ENCODE measurements around the gene GPRC5C. TPM values are rescaled to one million over a fixed set of nuclear protein-coding genes. Genes with fewer than 3 reads are reported as not detected.

Gene GPRC5C
- total and polyA plus RNA-seq, 9 of the 15 experiments (the other 6 are each of a cell fraction or from before 2014, with no cell fraction given) = 0.28 to 9.0 (median 4.1) TPM

- TF ChIP-seq DMBX1 (CRISPR knock-in tag; IDR thresholded peaks at IDR 0.05; ENCODE audit: borderline replicate concordance) = no peak
Observed at GRCh38 chr17:74452033-74452840, 20.3 kb downstream of the GPRC5C start (continued).

DNA sequence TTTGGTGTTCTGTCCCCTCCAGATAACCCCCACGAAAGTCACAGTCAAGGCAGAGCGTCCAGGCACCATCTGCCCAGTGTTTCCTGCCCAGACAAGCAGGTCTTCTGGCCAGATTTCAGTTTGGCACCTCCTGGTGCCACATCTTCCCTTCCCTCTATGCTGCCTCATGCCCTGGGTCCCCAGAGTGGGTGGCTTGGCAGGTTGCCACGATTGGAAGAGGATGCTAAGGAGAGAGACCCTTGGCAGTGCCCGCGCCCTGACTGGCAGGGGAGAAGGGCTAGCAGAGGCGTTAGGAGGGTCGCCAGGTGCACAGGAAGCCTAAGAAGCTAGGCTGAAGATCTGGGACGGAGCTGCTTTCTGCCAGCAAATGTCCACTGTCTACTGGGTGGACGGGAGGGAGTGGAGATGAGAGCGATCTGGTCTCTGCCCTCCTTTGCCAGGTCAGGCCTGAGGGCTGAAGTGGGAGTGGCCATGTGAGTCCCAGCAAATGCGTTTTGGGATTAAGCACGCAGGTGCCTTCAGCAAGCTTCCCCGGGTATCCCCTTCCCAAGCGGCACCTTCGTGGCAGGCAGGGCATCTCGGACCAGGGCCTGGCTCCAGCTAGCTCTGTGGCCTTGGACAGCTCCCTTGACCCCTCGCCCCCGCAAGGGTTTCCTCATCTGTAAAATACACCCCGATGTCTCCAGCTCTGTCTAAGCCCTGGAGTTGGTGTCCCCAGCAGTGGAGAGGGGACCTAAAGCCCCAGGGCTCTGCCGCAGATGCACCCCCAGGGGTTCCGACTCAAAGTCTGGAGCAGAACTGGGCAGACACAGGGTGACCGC lies 21.2 kb downstream of the GPRC5C start:
- no peak for DNase-seq (ENCODE audit: extremely low read depth in 1 of 4, low spot score in 3 of 4)
- no peak for ATAC-seq
- Histone ChIP-seq H3K9ac (ENCODE audit: insufficient read depth in 1 of 2, low read depth in 2 of 2, low read length in 2 of 2) (peak overlapping the region in 1 of 2 experiments; percentile 86; a peak in 2 of 4 replicates), H3K27ac (ENCODE audit: extremely low read depth, low read depth, low read length) (no peak overlapping the region), H3K4me1 (replicated peaks in 1 of 2; ENCODE audit: control insufficient read depth in 2 of 2, insufficient read depth in 2 of 2, low read length in 2 of 2) (peaks cover 15 to 22% of the 10 kb centered on the region in 2 experiments; a peak in 4 of 5 replicates), H2AFZ (ENCODE audit: low read depth, low read length) (peak overlapping the region; percentile 79; the same call in 1 of the 2 replicates), H3K9me3 (replicated peaks; ENCODE audit: control insufficient read depth, insufficient read depth, low read depth, low read length) (no peaks in the 10 kb centered on the region), H3K27me3 (ENCODE audit: control insufficient read depth in 2 of 2, insufficient read depth in 2 of 2, low read length in 2 of 2) (peaks cover 0 to 32% of the 10 kb centered on the region in 2 experiments; a peak in 2 of 5 replicates), H3K4me2 (ENCODE audit: insufficient read depth, low read length) (peak overlapping the region; percentile 58; the same call in 1 of the 2 replicates), H3K9me1 (ENCODE audit: control insufficient read depth, insufficient read depth, low read length) (no peaks in the 10 kb centered on the region), H3K4me3 (0 out of 2 replicates have a peak overlapping the region, but pooled peaks have one; percentile 22), H3K79me2 (ENCODE audit: control insufficient read depth, insufficient read depth, low read length) (no peaks in the 10 kb centered on the region), H4K20me1 (replicated peaks; ENCODE audit: control insufficient read depth, insufficient read depth, low read length) (no peaks in the 10 kb centered on the region), H3K36me3 (ENCODE audit: control insufficient read depth, insufficient read depth, low read length) (no peaks in the 10 kb centered on the region)
- ChIA-PET CTCF (ENCODE audit: low intra/inter-chr PET ratio) (interaction anchor here (1.5 kb wide), 1 partner anchor 16 kb away, joined by 3 read pairs; no protein-coding TSS in a partner anchor), POLR2A (interaction anchor here (0.6 kb wide), 1 partner anchor 296 kb away, joined by 4 read pairs; no protein-coding TSS in a partner anchor)
- WGBS (ENCODE audit: insufficient coverage, low coverage, missing lambda C conversion rate) = 27% methylated on average over 22 of the region's 22 CpGs
- BruUV-seq (replicated peaks) = no TSS peak
- no peak for FAIRE-seq
- in situ Hi-C loops (cut with MboI) (no loop called here), intact Hi-C loops (cut with micrococcal nuclease) (no loop called here)
- TF ChIP-seq ELF4 (CRISPR knock-in tag; IDR thresholded peaks at IDR 0.05) = no peak
- no peak for TF ChIP-seq ZNF277 (CRISPR knock-in tag; IDR thresholded peaks at IDR 0.05; ENCODE audit: borderline replicate concordance)
- no peak for TF ChIP-seq TFAM (CRISPR knock-in tag; conservative IDR thresholded peaks at IDR 0.05)
- no peak for TF ChIP-seq ZNF77 (CRISPR knock-in tag; IDR thresholded peaks at IDR 0.05)
- TF ChIP-seq BHLHE40 (IDR thresholded peaks at IDR 0.05; ENCODE audit: low read length) = no peak
- no peak for TF ChIP-seq ZNF280A (IDR thresholded peaks at IDR 0.05; ENCODE audit: low read depth, partially characterized antibody)
- TF ChIP-seq MTA1 (IDR thresholded peaks at IDR 0.05; ENCODE audit: borderline replicate concordance) = no peak
- peak; percentile 54; the same call in 1 of the 2 replicates for TF ChIP-seq NFIC (IDR thresholded peaks at IDR 0.05)
- TF ChIP-seq SIX5 (IDR thresholded peaks at IDR 0.05; ENCODE audit: borderline replicate concordance in 1 of 2, insufficient read depth in 1 of 2, low read depth in 1 of 2, low read length in 2 of 2) = no peak
- TF ChIP-seq ZNF778 (CRISPR knock-in tag; IDR thresholded peaks at IDR 0.05) = no peak
- TF ChIP-seq THRAP3 (IDR thresholded peaks at IDR 0.05; ENCODE audit: borderline replicate concordance) = no peak
- no peak for TF ChIP-seq ZNF699 (CRISPR knock-in tag; IDR thresholded peaks at IDR 0.05; ENCODE audit: insufficient replicate concordance)
- no peak for TF ChIP-seq ZEB2 (IDR thresholded peaks at IDR 0.05)
- TF ChIP-seq TEAD1 (CRISPR knock-in tag; IDR thresholded peaks at IDR 0.05) = 0 out of 4 replicates have a peak, but pooled peaks of 1 of the 2 experiments have one; percentile 49
